ENCODE results near the gene LIN7C. TPM values are rescaled to one million over a fixed set of nuclear protein-coding genes. Genes with fewer than 3 reads are reported as not detected.

The LIN7C gene
- total and polyA plus RNA-seq, 2 donors (not counting 1 experiment from before 2014, with no cell fraction given) = 6.2 to 24.2 TPM

GRCh38 chr11:27464289-27464696 lies 42.3 kb downstream of the LIN7C start:
- Histone ChIP-seq H3K4me1 (ENCODE audit: control insufficient read depth in 2 of 2, insufficient read depth in 2 of 2, low read length in 2 of 2) (no peaks in the 10 kb centered on the region), H3K27me3 (replicated peaks in 1 of 4; ENCODE audit: control extremely low read depth in 1 of 4, control insufficient read depth in 3 of 4, insufficient read depth in 4 of 4, low read length in 3 of 4) (peaks cover 0 to 6% (median 1%) of the 10 kb centered on the region in 4 experiments), H4K20me1 (ENCODE audit: control insufficient read depth, insufficient read depth, low read length, poor library complexity, severe bottlenecking) (no peaks in the 10 kb centered on the region), H2AFZ (ENCODE audit: insufficient read depth, low read depth, low read length, poor library complexity, severe bottlenecking) (no peak overlapping the region), H3K9ac (ENCODE audit: low read length) (no peak overlapping the region), H3K9me3 (ENCODE audit: control extremely low read depth in 1 of 3, control insufficient read depth in 2 of 3, insufficient read depth in 1 of 3, low read length in 2 of 3) (no peaks in the 10 kb centered on the region), H3K4me3 (ENCODE audit: control extremely low read depth in 1 of 5, extremely low read depth in 1 of 5, insufficient read depth in 1 of 5, low read depth in 2 of 5, low read length in 4 of 5) (no peak overlapping the region), H3K27ac (ENCODE audit: low read length in 2 of 2) (no peak overlapping the region), H3K36me3 (replicated peaks in 1 of 2; ENCODE audit: control extremely low read depth in 1 of 2, control insufficient read depth in 1 of 2, extremely low read depth in 1 of 2, insufficient read depth in 2 of 2, low read length in 1 of 2) (no peaks in the 10 kb centered on the region), H3K79me2 (ENCODE audit: control insufficient read depth, insufficient read depth, low read length) (peaks cover 4% of the 10 kb centered on the region), H3K4me2 (replicated peaks; ENCODE audit: low read depth, low read length, poor library complexity, severe bottlenecking) (no peak overlapping the region)
- Mint-ChIP-seq H3K4me3 (no peak overlapping the region), H3K9me3 (ENCODE audit: insufficient read depth) (no peaks in the 10 kb centered on the region), H3K4me1 (no peaks in the 10 kb centered on the region), H3K27me3 (peaks cover 7% of the 10 kb centered on the region), H3K27ac (no peak overlapping the region)
- CTCF ChIA-PET = interaction anchor here (3.0 kb wide), 1 partner anchor 21 kb away, joined by 9 read pairs; no protein-coding TSS in a partner anchor
- TF ChIP-seq EZH2 (IDR thresholded peaks at IDR 0.05; ENCODE audit: borderline replicate concordance, insufficient read depth, low read depth, low read length, poor library complexity, severe bottlenecking) = no peak
- no peak for TF ChIP-seq CTCF (IDR thresholded peaks at IDR 0.05)
- no peak for DNase-seq
- WGBS (ENCODE audit: insufficient coverage) = no CpG with 5 or more reads among the region's 2 CpGs
- intact Hi-C loops (cut with micrococcal nuclease) = no loop called here
- ATAC-seq (ENCODE audit: low read depth) = no peak
- POLR2A ChIA-PET = no interaction called here

- ChIA-PET CTCF (interaction anchor here (1.1 kb wide), 1 partner anchor 23 kb away, joined by 4 read pairs; no protein-coding TSS in a partner anchor), POLR2A (no interaction called here)
- H3K36me3 ChIP-seq (replicated peaks in 1 of 2; ENCODE audit: control extremely low read depth in 1 of 2, control insufficient read depth in 1 of 2, extremely low read depth in 1 of 2, insufficient read depth in 2 of 2, low read length in 1 of 2) = no peaks in the 10 kb centered on the region
- intact Hi-C loops (cut with micrococcal nuclease) = no loop called here
- Mint-ChIP-seq H3K9me3 (ENCODE audit: insufficient read depth) (no peaks in the 10 kb centered on the region), H3K4me3 (no peak overlapping the region), H3K27me3 (peaks cover 7% of the 10 kb centered on the region), H3K27ac (no peak overlapping the region), H3K4me1 (no peaks in the 10 kb centered on the region)
- H3K4me3 ChIP-seq (ENCODE audit: control extremely low read depth in 1 of 5, extremely low read depth in 1 of 5, insufficient read depth in 1 of 5, low read depth in 2 of 5, low read length in 4 of 5) = no peak overlapping the region
- no peak for DNase-seq
- H3K4me2 ChIP-seq (replicated peaks; ENCODE audit: low read depth, low read length, poor library complexity, severe bottlenecking) = no peak overlapping the region
- no peak for TF ChIP-seq EZH2 (IDR thresholded peaks at IDR 0.05; ENCODE audit: borderline replicate concordance, insufficient read depth, low read depth, low read length, poor library complexity, severe bottlenecking)
- TF ChIP-seq CTCF (IDR thresholded peaks at IDR 0.05) = no peak
- ATAC-seq (ENCODE audit: low read depth) = no peak
- no peaks in the 10 kb centered on the region for H3K9me3 ChIP-seq (ENCODE audit: control extremely low read depth in 1 of 3, control insufficient read depth in 2 of 3, insufficient read depth in 1 of 3, low read length in 2 of 3)
- 80% methylated on average over 5 of the region's 5 CpGs for WGBS (ENCODE audit: insufficient coverage)
- H3K9ac ChIP-seq (ENCODE audit: low read length) = no peak overlapping the region
- H3K27me3 ChIP-seq (replicated peaks in 1 of 4; ENCODE audit: control extremely low read depth in 1 of 4, control insufficient read depth in 3 of 4, insufficient read depth in 4 of 4, low read length in 3 of 4) = peaks cover 0 to 3% (median 0%) of the 10 kb centered on the region in 4 experiments
- H3K79me2 ChIP-seq (ENCODE audit: control insufficient read depth, insufficient read depth, low read length) = peaks cover 4% of the 10 kb centered on the region
- H3K4me1 ChIP-seq (ENCODE audit: control insufficient read depth in 2 of 2, insufficient read depth in 2 of 2, low read length in 2 of 2) = no peaks in the 10 kb centered on the region
- no peak overlapping the region for H3K27ac ChIP-seq (ENCODE audit: low read length in 2 of 2)
- no peak overlapping the region for H2AFZ ChIP-seq (ENCODE audit: insufficient read depth, low read depth, low read length, poor library complexity, severe bottlenecking)
- no peaks in the 10 kb centered on the region for H4K20me1 ChIP-seq (ENCODE audit: control insufficient read depth, insufficient read depth, low read length, poor library complexity, severe bottlenecking)
Measured at GRCh38 chr11:27462543-27462942, 44.0 kb downstream of the LIN7C start.
